Esophagus mucosa (tissue), 1 donor: ENCODE data around the gene KIF21B. TPM values are rescaled to one million over a fixed set of nuclear protein-coding genes. Genes with fewer than 3 reads are reported as not detected.
A peak's percentile ranks its signal among the peaks of the same experiment; 100 is the strongest.

Source experiments
- ATAC-seq: fragments of 200-7000 bp; cut with Tn5 transposase; one replicate; pipeline ENCODE4 v1.9.1; 2020
- total RNA-seq: library from RNA; stranded (reverse); gene quantifications from one replicate; pipeline ENCODE4 v1.2.4, GENCODE V29; 2023
- donor health status: DM: yes; HTN: yes; CAD: no.

Gene KIF21B
- total RNA-seq, 1 donor from 2014 or later, result 0.52 TPM

DNA sequence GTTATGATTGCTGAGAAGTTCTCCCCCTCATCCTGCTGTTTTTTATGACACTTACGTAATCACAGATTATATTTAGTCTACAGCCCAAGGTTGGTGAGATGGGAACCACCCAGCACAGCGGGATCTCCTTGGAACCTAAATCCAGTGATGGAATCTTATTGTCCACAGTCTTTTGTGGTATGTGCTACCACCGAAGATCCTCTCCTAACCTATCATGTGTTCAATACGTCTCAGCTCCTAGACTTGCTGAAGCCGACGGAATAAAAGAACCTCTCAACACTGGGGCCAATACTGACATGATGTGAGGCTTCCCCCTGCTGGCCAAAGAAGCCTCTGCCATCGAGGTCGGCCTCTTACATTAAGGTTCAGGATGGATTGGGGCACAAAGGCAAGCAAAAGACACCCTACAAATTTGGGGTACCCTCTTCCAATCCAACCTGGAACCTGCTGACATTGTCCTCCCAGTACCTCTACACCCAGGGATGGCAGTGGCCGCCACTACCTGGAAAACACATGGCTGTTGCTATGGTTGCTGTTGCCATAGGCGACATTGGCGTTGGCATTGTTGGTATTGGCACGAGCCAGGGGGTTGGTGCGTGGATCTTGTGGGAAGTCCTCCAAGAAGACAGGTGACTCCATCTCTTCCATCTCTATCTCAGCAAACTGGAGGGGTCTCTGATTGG lies 19.4 kb upstream of the KIF21B start:
- ATAC-seq, result peak; percentile 83

DNA sequence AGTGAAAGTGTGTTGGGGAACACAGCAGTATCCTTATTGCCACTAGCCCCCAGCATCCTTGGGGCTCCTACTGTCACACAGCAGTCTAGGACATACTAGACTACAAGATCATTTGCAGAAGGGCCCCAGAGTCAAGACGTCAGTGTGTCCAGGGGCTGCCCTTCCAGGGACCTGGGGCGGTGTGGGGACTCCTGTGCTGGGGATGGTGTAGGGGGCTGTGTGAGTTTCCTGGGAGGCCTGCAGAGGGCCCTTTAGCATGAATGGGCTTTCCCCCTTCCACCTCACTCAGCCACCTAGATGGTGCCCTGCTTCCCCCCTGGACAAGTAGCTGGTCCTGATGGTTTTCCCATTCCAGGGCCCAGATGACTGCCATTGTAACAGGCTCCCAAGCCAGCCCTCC lies 17.5 kb upstream of the KIF21B start:
- ATAC-seq, result no peak

- ATAC-seq, result no peak
These were observed 16.4 kb upstream of the KIF21B start for GRCh38 chr1:201039876-201040275.

GRCh38 chr1:201039418-201039817 lies 15.9 kb upstream of the KIF21B start:
- ATAC-seq, result no peak

DNA sequence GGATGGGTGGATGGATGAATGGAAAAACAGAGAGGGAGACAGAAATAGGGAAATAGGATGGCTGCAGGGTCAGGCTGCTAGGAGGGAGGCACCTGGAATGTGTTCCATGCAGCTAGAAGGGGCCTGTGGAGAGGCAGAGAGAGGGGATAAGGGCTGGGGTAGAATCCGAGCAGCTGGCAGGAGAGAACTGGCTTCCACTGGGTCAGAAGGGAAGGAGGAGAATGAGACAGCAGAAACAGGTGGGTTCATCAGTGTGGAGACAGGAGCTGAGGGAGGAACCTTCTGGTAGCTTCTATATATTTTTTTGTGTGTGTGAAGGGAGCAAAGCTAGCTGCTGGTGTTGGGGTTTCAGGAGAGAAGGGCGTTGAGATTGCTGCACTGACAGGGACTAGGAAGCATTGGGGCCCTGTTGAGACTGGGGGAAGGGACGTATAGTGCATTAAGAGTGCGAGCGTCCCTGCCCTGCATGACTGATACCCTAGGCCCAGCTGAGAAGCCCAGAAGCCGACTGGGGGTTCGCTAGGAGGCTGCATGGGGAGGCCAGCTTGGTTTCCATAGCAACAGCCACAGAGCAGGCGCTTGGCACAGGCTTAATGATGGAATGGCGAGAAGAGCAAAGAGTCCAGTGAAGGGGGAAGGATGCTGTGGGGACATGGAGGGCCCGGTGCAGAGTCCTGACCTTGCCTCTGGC lies 14.8 kb upstream of the KIF21B start:
- no peak for ATAC-seq

- ATAC-seq, result no peak
These were observed 12.8 kb upstream of the KIF21B start for GRCh38 chr1:201036188-201036842.

DNA sequence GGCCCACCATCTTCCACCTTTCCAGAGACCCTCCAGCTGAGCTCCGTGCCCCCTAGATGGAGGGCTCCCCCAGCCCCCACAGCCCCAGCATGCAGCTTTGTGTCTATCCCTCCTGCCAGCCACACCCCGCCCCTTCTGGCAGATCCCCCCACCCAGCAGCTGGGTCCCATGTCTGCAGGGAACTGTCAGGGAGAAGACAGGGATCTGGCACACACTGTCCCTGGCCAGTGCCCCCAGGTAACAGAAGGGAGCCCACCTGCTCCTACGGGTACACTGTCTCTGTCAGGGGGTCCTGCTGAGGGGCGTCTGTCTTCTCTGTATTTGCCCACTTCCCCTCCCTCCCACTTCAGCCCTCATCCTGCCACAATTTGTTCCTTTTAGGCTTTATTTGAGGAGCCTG lies 11.2 kb upstream of the KIF21B start:
- no peak for ATAC-seq

GRCh38 chr1:201032408-201032807 lies 8.9 kb upstream of the KIF21B start:
- ATAC-seq, result no peak

DNA sequence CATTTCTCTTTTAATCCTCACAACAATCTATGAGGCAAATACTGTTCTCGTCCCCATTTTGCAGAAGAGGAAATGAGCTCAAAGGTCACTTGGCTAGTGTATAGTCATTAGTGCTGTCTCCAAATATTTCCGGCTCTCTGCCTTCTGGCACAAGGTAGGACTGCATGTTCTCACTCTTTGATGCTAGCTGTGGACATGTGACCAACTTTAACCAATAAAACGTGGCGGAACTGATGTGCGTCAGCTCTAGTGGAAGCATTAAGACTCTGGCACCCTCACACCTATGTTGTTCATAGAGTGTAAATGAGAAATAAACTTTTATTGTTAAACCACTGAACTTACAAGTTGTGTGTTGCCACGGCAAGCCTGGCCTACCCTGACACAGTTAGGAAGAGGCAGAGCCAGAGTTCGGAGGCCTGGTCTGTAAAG lies 5.0 kb upstream of the KIF21B start:
- ATAC-seq, result peak; percentile 39

DNA sequence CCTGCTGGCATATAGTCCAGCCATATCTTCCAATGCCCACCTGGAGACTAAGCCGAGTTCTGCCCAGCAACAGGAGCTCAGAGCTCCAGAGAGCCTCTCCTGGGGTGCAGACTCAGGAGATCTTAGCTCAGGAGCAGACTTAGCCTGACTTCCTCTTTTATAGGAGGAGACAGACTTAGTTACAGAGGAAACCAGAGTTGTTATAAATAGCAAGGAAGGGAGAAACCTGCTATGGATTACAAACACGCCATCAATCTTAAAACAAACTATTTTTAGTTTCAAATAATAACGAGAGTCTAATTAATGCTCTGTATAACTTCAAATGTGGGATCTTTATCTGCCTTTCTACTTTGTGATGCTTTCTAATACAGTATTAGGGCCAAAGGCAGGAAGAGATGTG lies 3.3 kb upstream of the KIF21B start:
- ATAC-seq, result no peak

DNA sequence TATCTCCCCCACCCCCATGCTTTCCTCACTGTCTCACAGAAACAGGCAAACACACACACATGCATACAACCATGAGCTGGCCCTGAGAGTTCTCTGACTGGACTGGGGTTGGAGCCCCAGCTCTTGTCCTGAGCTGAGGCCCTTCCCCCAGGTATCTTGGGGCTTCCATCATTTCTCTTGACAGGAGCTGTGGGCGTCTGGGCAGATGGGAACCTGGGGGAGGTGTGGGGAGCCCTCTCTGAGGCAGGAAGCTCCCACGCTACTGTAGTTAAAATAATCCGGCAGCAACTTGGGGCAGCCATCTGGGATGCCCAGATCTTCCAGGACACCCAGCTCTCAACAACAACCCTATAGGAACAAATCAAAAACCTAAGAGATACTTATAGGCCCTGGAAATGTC lies 2.7 kb upstream of the KIF21B start:
- ATAC-seq, result no peak

DNA sequence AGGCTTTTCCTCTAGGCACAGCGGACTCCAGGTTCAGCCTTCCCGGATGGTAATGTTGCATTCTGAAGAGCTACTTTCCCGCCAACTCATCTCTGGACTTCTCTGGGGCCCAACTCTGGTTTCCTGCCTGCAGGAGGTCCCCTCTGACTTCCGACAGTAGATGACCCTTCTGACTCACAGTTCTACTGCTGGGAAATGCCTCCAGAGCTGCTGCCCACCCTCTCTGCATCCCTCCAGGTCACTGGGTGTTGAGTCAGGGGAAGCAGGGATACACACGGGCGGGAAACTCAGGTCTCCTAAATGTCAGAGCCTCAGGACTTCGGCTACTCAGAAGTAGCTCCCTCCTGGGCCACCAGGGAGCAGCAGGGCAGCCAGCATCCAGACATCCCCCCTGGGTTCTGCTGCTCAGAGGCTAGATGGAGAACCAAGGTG lies 2.1 kb upstream of the KIF21B start:
- no peak for ATAC-seq

DNA sequence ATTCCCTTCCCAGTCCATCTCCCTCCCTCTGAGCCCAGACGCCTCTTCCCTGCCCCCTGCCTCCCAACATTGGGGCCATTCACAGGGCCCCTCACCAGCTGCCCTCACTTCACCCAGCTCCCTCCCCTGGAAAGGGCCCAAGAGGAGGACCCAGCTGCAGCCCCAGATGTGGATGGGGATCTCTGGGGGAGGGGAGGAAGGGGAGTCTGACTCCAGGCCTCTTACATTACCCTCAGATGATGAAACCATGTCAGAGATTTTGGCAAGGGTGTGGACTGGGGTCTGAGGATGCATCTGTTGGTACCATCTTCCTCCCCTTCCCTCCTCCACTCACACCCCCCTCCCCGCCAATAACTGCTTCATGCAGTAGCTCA lies 1.1 kb upstream of the KIF21B start:
- ATAC-seq, result no peak

- ATAC-seq, result no peak
These were observed 558 bp upstream of the KIF21B start for GRCh38 chr1:201023920-201024624.

GRCh38 chr1:201022820-201023516 lies 546 bp downstream of the KIF21B start:
- no peak for ATAC-seq

DNA sequence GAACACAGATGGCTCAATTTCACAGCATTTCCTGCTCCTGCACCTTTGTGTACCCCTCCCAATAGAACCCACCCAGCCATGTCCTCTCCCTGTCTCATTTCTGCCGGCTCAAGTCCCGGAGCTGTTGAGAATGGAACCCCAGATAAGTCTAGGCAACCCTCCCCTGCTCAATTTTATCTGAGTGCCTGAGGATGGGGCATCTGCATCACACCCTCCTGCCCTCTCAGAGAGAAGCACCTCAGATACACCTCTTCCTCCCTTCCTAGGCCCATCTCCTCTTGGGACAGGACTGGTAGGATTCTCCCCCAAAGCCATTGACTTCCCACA lies 1.1 kb downstream of the KIF21B start:
- ATAC-seq, result no peak

DNA sequence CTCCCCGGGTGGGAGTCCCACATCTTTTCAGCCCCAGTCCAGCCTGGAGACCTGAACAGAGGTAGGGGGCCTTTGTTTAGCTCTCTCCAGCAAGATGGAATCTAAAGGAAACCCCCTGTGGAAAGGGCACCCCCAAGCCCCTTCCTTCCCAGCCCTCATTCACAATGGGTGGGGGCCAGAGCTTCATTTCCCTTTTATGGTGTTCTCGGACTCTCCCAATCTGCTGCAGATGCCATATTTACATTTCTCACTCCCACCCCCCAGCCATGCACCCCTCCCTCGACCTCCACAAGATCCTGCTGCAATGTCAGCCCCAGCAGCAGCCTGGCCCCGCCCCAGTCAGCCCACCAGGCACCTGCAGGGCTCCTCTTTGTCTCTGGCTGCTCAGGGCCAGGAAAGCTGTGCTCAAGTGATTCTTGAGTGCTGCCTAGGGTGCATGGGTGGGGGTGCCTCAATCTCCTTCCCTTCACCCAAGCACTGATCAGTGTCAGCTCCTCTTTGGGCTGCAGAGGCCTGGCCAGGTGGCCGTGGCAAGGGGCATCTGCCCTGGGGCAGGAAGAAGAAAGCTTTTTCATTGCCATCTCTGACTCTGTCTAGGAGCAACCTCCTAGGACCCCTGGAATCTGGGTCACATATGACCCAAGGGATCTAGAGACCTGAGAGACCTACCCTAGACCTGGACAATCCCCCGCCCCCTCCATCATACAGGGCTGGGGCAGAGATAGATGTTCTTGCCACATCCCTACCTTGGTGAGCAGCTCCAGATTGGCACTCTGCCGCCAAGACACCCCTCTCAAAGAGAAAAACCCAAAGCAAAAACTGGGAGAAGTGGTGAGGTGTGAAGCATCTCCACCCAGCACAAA lies 1.7 kb downstream of the KIF21B start:
- no peak for ATAC-seq

DNA sequence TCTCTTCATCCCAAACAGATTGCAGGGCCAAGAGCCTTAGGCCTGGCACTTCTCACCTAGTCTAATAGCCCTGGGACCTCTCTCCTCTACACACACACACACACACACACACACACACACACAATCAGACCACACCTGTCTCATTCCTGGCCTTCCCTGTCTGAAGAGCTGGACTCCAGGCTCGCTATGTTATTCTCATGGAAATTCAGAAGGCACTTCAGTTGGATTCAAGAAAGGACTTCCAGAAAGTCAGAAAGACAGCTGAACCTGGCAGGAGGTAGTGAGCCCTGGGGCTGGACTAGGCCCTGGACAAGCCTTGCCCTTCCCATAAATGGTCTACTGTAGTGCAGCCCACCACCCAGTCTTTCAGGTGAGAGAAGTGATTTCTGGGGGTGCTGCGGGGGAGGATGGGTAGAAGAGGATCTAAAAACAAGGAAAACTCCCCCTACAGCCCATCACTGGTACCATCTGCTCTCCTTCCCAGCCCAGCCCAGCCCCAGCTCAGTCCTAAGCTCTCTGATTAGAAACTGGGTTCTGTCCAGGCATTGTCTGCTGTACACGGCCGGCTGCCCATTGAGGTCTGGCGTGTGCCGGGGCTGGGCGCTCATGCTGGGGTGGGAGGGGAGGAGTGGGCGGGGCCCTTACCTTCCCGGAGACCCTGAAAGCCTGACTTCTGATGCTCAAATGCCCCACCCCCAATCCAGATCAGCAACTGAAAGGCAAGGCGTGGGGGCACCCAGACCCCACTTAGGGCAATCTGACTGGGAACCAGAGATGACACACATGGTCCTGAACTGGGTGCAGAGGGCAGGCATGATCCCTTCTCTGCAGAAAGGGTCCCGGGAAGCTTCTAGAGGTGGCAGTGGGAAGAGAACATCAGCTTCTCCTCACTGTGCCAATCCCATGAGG lies 2.5 kb downstream of the KIF21B start:
- peak; percentile 24 for ATAC-seq

DNA sequence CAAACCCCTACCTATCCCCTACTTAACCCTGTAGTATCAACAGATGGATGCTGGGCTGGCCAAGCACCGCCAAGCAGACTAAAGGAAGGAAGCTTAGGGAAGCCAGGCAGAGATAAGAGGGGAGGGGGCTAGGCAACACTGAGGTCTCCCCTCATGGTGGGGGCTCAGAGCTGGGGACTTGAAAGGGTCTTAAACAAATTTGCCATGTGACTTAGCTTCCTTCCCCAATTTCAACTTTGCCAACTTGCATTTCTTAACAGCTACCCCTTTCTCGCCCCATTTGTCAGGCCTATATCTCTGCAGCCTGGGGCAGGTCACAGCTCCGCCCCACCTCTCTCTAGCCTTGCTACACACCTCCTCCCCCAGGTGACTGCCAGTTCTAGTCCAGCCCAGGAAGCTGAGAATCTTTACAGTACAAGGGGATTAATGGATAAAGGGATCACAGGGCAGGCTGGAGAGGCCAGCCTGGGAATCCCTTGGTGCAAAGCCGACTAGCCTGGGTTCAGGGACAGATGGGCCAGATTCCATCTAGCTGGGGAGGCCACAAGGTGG lies 3.4 kb downstream of the KIF21B start:
- peak; percentile 75 for ATAC-seq

GRCh38 chr1:201019321-201019977 lies 4.1 kb downstream of the KIF21B start:
- peak; percentile 85 for ATAC-seq
